Activated B cell treated with CpG ODN at 0.5 μM for 24 hours (primary cell): Measurements from ENCODE around the gene COLEC12. TPM values are rescaled to one million over a fixed set of nuclear protein-coding genes. Genes with fewer than 3 reads are reported as not detected.

ENCODE experiments used
- ATAC-seq: fragments of 200-7000 bp; cut with Tn5 transposase; one replicate; pipeline ENCODE4 v1.10.0; 2021; ENCODE audit warnings: low read depth, mild to moderate bottlenecking, moderate library complexity
- CTCF ChIA-PET: fragments of 350-600 bp; sonication (Branson Sonifier 250); formaldehyde crosslinking; loops from one replicate; lab custom pipeline; 2021; ENCODE audit warnings: antibody characterized with exemption; lab: Charles Lee
- POLR2A ChIA-PET: fragments of 350-600 bp; sonication (Branson Sonifier 250); formaldehyde crosslinking; loops from one replicate; lab custom pipeline; 2021; ENCODE audit warnings: antibody characterized with exemption; lab: Charles Lee
- DNase-seq: peaks from one replicate; pipeline ENCODE4 v3.0.0; 2022
- H3K27ac Mint-ChIP-seq: one replicate; pipeline ENCODE4 v1.8.0; 2020; ENCODE audit warnings: mixed read lengths
- H3K27me3 Mint-ChIP-seq: one replicate; pipeline ENCODE4 v1.8.0; 2021; ENCODE audit warnings: mixed read lengths
- H3K36me3 Mint-ChIP-seq: one replicate; pipeline ENCODE4 v1.8.0; 2021; ENCODE audit warnings: low read depth, mixed read lengths
- H3K4me1 Mint-ChIP-seq: one replicate; pipeline ENCODE4 v1.8.0; 2021; ENCODE audit warnings: mixed read lengths
- H3K4me3 Mint-ChIP-seq: one replicate; pipeline ENCODE4 v1.8.0; 2020; ENCODE audit warnings: mild to moderate bottlenecking, mixed read lengths
- H3K9me3 Mint-ChIP-seq: one replicate; pipeline ENCODE4 v1.8.0; 2020; ENCODE audit warnings: mixed read lengths
- CTCF ChIP-seq: fragments of 200-600 bp; IDR thresholded peaks from one replicate; pipeline ENCODE4 v1.8.0; 2022; ENCODE audit warnings: antibody characterized with exemption, mild to moderate bottlenecking
- intact Hi-C: fragments of 100-400 bp; cut with micrococcal nuclease; formaldehyde crosslinking; loops from one replicate; pipeline ENCODE4 v1.15.1; 2024
- total RNA-seq: library from RNA; stranded (reverse); gene quantifications from 2 replicates; pipeline ENCODE4 v1.2.3, GENCODE V29; 2022

COLEC12 gene
- total RNA-seq, 1 donor from 2014 or later, result not detected

- CTCF ChIA-PET, result no interaction called here
- POLR2A ChIA-PET, result no interaction called here
- Mint-ChIP-seq H3K27ac (no peak overlapping the region), H3K36me3 (no peaks in the 10 kb centered on the region), H3K9me3 (no peaks in the 10 kb centered on the region), H3K4me1 (no peaks in the 10 kb centered on the region), H3K4me3 (no peak overlapping the region), H3K27me3 (peaks cover 6% of the 10 kb centered on the region)
- no peak for ATAC-seq
- TF ChIP-seq CTCF, result no peak
- intact Hi-C loops, result no loop called here
- no peak for DNase-seq
These were observed 42.7 kb downstream of the COLEC12 start for GRCh38 chr18:457521-458412.

GRCh38 chr18:457140-457519 is 43.4 kb downstream of the COLEC12 start:
- Mint-ChIP-seq H3K4me3 (no peak overlapping the region), H3K4me1 (no peaks in the 10 kb centered on the region), H3K27ac (no peak overlapping the region), H3K9me3 (peaks cover 4% of the 10 kb centered on the region), H3K36me3 (no peaks in the 10 kb centered on the region), H3K27me3 (peaks cover 4% of the 10 kb centered on the region)
- intact Hi-C loops, result no loop called here
- ChIA-PET CTCF (no interaction called here), POLR2A (no interaction called here)
- no peak for TF ChIP-seq CTCF
- ATAC-seq (no peak), DNase-seq (no peak)

- DNase-seq (no peak), ATAC-seq (no peak)
- ChIA-PET CTCF (no interaction called here), POLR2A (no interaction called here)
- no peak overlapping the region for H3K4me3 Mint-ChIP-seq
- no peaks in the 10 kb centered on the region for H3K36me3 Mint-ChIP-seq
- H3K27ac Mint-ChIP-seq, result no peak overlapping the region
- intact Hi-C loops, result no loop called here
- H3K9me3 Mint-ChIP-seq, result peaks cover 8% of the 10 kb centered on the region
- peaks cover 2% of the 10 kb centered on the region for H3K27me3 Mint-ChIP-seq
- no peaks in the 10 kb centered on the region for H3K4me1 Mint-ChIP-seq
- no peak for TF ChIP-seq CTCF
These were observed 44.0 kb downstream of the COLEC12 start for GRCh38 chr18:456361-457139.

GRCh38 chr18:453400-453799 is 47.1 kb downstream of the COLEC12 start:
- TF ChIP-seq CTCF, result no peak
- Mint-ChIP-seq H3K4me1 (no peaks in the 10 kb centered on the region), H3K27me3 (peaks cover 2% of the 10 kb centered on the region), H3K27ac (no peak overlapping the region), H3K4me3 (no peak overlapping the region), H3K36me3 (peaks cover 1% of the 10 kb centered on the region), H3K9me3 (peaks cover 18% of the 10 kb centered on the region)
- intact Hi-C loops, result no loop called here
- POLR2A ChIA-PET, result no interaction called here
- DNase-seq (no peak), ATAC-seq (no peak)
- CTCF ChIA-PET, result no interaction called here

- ChIA-PET CTCF (no interaction called here), POLR2A (no interaction called here)
- TF ChIP-seq CTCF, result no peak
- H3K36me3 Mint-ChIP-seq, result peaks cover 1% of the 10 kb centered on the region
- H3K27ac Mint-ChIP-seq, result no peak overlapping the region
- no peak for DNase-seq
- H3K4me1 Mint-ChIP-seq, result no peaks in the 10 kb centered on the region
- no peak overlapping the region for H3K4me3 Mint-ChIP-seq
- no peak for ATAC-seq
- peaks cover 18% of the 10 kb centered on the region for H3K9me3 Mint-ChIP-seq
- intact Hi-C loops, result no loop called here
- H3K27me3 Mint-ChIP-seq, result peaks cover 2% of the 10 kb centered on the region
These were observed 47.7 kb downstream of the COLEC12 start for GRCh38 chr18:452816-453215.
